GM23248 (cell line): ENCODE results near the gene DNAJC7.

Experiments used
- EZH2 ChIP-seq: fragments of 200-600 bp; sonication (generic); IDR thresholded peaks from 2 replicates; pipeline ENCODE4 v1.6.1; 2018; ENCODE audit warnings: antibody characterized with exemption, mild to moderate bottlenecking; ENCODE audit not compliant: insufficient read depth, poor library complexity, severe bottlenecking
- EZH2phosphoT487 ChIP-seq: fragments of 200-600 bp; sonication (generic); IDR thresholded peaks from 2 replicates; pipeline ENCODE4 v1.6.1; 2018; ENCODE audit warnings: antibody characterized with exemption, moderate library complexity, mild to moderate bottlenecking, low read depth; ENCODE audit not compliant: insufficient read depth

DNA sequence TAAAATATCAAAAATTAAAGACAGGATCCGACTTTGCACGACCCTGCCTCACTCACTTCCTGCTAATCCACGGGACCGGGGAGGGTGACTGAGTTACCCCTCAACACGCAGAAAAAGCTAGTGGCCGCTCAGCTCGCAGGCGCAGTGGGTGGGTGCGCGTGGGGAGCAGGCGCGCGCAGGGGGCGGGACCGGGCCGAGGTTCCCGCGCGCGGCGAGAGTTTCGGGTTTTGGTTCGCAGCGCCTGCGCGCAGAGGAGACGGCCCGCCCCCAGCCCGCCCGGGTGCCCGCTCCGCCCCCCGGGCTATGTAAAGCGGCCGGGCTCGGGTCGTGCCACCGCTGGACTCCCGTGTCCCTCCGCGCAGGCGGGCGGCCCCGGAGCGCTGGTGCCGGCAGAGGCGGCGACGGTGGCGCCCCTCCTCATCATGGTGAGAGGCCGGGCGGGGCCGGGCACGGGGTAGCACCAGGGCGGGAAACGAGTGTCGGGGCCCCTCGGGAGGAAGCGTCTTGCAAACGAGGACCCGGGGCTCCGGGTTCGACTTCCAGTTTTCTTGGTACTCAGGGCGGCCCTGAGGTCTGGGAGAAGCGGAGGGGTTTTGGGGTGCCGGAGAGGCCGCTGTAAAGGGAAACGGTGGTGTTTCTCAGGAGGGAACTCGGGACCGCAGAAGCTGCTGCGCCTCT, 50.6 kb downstream of the DNAJC7 start, which contains the start of gene CNP:
- no peak for TF ChIP-seq EZH2phosphoT487
- TF ChIP-seq EZH2, result no peak
